NB4 (cell line): ENCODE measurements around the gene TMEM248.

Experiments used
- DNase-seq: peaks from one replicate; pipeline ENCODE4 v3.0.0; 2010; ENCODE audit warnings: low read depth
- H3K4me3 ChIP-seq: one replicate; pipeline ENCODE4 v1.5.1; 2011; ENCODE audit warnings: mild to moderate bottlenecking, low read depth, low read length, moderate library complexity
- MYC ChIP-seq: IDR thresholded peaks from 2 replicates; pipeline ENCODE4 v1.6.1; 2011; ENCODE audit warnings: low read depth, low read length
- POLR2A ChIP-seq: IDR thresholded peaks from 2 replicates; pipeline ENCODE4 v1.6.1; 2011; ENCODE audit warnings: mild to moderate bottlenecking; ENCODE audit not compliant: insufficient read length; ENCODE audit errors: extremely low read depth
- TF ChIP-seq, protein P1 (sequence below): IDR thresholded peaks from 2 replicates; pipeline ENCODE4 v1.6.1; 2011; ENCODE audit warnings: low read depth, low read length
- TF ChIP-seq, protein P2 (sequence below): IDR thresholded peaks from one replicate; pipeline ENCODE4 v1.5.1; 2012; ENCODE audit warnings: low read depth, low read length

TMEM248 gene

DNA sequence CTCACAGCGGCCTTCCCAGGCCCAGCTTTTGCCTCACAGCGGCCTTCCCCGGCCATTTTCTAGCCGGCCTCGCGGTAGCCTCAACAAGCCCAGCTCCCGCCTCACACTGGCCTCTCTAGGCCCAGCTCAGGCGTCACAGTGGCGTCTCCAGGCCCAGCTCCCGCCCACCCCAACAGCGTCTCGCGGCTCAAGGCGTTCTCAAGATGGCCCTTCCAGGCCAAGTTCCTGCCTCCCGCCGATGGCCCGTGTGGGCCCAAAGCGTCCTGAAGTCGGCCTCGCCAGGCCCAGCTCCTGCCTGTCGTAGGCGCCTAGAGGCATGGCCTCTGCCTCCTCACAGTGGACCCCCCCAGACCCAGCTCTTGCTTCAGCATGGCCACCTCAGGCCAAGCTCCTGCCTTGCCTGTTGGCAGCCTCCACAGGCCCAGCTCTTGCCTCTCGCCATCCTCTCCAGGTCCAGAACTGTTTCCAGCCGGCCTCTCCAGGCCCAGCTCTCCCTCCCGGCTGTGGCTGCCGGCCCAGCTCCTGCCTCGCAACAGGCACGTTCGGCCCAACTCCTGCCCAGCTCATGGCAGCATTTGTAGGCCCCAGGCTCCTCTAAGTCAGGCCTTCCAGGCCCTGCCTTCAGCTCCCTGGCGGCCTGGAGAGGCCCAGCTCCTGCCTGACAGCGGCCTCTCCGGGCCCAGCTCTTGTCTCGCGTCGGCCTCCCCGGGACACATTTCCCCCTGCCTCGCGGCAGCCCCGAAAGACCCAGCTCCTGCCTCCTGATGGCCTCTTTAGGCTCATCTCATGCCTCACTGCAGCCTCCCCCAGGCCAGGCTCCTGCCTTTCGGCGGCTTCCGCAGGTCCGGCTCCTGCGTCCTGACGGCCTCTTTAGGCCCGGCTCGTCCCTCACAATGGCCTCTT lies 18.8 kb upstream of the TMEM248 start:
- no peak for TF ChIP-seq POLR2A
- TF ChIP-seq, protein P1, sequence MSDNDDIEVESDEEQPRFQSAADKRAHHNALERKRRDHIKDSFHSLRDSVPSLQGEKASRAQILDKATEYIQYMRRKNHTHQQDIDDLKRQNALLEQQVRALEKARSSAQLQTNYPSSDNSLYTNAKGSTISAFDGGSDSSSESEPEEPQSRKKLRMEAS = no peak
- TF ChIP-seq, protein P2, sequence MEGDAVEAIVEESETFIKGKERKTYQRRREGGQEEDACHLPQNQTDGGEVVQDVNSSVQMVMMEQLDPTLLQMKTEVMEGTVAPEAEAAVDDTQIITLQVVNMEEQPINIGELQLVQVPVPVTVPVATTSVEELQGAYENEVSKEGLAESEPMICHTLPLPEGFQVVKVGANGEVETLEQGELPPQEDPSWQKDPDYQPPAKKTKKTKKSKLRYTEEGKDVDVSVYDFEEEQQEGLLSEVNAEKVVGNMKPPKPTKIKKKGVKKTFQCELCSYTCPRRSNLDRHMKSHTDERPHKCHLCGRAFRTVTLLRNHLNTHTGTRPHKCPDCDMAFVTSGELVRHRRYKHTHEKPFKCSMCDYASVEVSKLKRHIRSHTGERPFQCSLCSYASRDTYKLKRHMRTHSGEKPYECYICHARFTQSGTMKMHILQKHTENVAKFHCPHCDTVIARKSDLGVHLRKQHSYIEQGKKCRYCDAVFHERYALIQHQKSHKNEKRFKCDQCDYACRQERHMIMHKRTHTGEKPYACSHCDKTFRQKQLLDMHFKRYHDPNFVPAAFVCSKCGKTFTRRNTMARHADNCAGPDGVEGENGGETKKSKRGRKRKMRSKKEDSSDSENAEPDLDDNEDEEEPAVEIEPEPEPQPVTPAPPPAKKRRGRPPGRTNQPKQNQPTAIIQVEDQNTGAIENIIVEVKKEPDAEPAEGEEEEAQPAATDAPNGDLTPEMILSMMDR = no peak
- TF ChIP-seq MYC = no peak
- no peak for DNase-seq

DNA sequence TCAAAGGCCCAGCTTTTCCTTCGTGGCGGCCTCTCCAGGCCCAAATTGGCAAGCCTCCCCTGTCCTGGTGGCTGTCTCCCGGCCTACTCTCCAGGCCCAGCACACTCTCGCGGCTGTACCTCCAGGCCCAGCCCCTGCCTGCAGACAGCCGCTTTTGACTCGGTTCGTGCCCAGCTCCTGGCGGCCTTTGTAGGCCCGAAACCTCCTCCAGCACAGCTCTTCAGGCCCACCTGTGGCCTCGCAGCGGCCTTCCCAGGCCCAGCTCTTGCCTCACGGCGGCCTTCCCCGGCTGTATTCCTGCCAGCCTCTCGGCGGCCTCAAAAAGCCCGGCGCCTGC lies 18.2 kb upstream of the TMEM248 start:
- H3K4me3 ChIP-seq = no peak overlapping the region
- DNase-seq = no peak
- TF ChIP-seq POLR2A (no peak), MYC (no peak)
- TF ChIP-seq, protein P1 = no peak
- TF ChIP-seq, protein P2 = no peak

More for the DNA sequence above, 18.8 kb upstream of the TMEM248 start:
- H3K4me3 ChIP-seq = no peak overlapping the region

DNA sequence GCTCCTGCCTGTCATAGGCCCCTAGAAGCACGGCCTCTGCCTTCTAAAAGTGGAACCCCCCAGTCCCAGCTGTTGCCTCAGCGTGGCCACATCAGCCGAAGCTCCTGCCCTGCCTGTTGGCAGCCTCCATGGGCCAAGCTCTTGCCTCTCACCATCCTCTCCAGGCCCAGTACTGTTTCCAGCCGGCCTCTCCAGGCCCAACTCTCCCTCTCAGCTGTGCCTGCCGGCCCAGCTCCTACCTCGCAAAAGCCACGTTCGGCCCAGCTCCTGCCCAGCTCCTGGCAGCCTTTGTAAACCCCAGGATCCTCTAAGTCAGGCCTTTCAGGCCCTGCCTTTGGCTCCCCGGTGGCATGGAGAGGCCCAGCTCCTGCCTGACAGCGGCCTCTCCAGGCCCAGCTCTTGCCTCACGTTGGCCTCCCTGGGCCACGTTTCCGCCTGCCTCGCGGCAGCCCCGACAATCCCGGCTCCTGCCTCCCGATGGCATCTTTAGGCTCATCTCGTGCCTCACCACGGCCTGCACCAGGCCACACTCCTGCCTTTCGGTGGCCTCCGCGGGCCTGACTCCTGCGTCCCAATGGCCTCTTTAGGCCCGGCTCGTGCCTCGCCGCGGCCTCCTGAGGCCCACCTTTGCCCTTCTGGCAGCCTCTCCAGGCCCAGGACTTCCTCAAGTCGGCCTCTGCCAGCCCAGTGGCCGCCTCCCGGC lies 17.5 kb upstream of the TMEM248 start:
- TF ChIP-seq MYC = no peak
- TF ChIP-seq, protein P1 = no peak
- TF ChIP-seq POLR2A = no peak
- TF ChIP-seq, protein P2 = no peak
- no peak for DNase-seq
- H3K4me3 ChIP-seq = no peak overlapping the region

DNA sequence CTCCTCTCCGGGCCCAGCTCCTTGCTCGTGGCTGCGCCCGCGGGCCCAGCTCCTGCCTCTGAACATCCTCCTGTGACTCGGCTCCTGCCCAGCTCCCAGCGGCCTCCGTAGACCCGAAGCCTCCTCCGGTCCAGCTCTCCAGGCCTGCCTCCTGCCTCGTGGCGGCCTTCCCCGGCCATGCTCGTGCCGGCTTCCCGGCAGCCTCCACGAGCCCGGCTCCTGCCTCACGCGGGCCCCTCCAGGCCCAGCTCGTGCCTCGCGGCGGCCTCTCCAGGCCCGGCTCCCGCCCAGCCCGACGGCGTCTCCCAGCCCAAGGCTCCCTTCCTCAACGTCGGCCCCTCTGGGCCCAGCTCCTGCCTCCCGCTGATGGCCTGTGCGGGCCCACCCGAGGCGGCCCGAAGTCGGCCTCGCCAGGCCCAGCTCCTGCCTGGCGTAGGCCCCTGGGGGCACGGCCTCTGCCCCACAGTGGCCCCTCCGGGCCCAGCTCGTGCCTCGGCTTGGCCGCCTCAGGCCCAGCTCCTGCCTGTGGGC lies 16.9 kb upstream of the TMEM248 start:
- DNase-seq = no peak
- TF ChIP-seq MYC (no peak), POLR2A (no peak)
- TF ChIP-seq, protein P1 = no peak
- TF ChIP-seq, protein P2 = no peak
- H3K4me3 ChIP-seq = no peak overlapping the region

DNA sequence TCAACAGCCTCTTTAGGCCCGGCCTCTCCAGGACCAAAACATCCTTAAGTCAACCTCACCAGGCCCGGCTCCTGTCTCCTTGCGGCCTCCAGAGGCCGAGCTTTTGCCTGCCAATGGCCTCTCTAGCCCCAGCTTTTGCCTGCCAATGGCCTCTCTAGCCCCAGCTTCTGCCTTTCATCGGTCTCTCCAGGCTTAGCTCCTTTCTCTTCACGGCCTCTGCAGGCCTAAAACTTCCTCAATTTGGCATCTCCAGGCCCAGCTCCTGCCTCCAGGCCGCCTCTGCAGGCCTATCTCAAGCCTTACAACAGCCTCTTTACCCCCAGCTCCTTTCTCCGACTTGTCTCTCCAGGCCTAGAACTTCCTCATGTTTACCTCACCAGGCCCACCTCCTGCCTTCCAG lies 15.7 kb upstream of the TMEM248 start:
- peak; percentile 22 for DNase-seq
- TF ChIP-seq, protein P2 = no peak
- TF ChIP-seq POLR2A = no peak

More for the DNA sequence above, 15.7 kb upstream of the TMEM248 start:
- H3K4me3 ChIP-seq = no peak overlapping the region
